ENCODE data around the gene CFAP210.

Gene CFAP210

GRCh38 chr2:169676357-169676756 is 17.8 kb downstream of the CFAP210 start:
- Histone ChIP-seq H2AFZ (no peak overlapping the region), H3K4me2 (ENCODE audit: low read length) (no peak overlapping the region), H3K36me3 (ENCODE audit: control insufficient read depth, insufficient read depth, low read length) (no peaks in the 10 kb centered on the region), H3K9ac (no peak overlapping the region), H3K4me3 (ENCODE audit: low read depth, low read length) (no peak overlapping the region), H3K4me1 (no peaks in the 10 kb centered on the region), H3K9me3 (ENCODE audit: control insufficient read depth, low read length) (no peaks in the 10 kb centered on the region), H3K27me3 (ENCODE audit: control insufficient read depth, insufficient read depth, low read length) (no peaks in the 10 kb centered on the region), H3K27ac (no peak overlapping the region), H3K79me2 (no peaks in the 10 kb centered on the region)
- TF ChIP-seq CTCF (IDR thresholded peaks at IDR 0.05): no peak

- no peaks in the 10 kb centered on the region for H3K79me2 ChIP-seq
- no peak overlapping the region for H3K4me3 ChIP-seq (ENCODE audit: low read depth, low read length)
- TF ChIP-seq CTCF (IDR thresholded peaks at IDR 0.05): no peak
Measured at GRCh38 chr2:169673921-169674320, 20.3 kb downstream of the CFAP210 start.

GRCh38 chr2:169673106-169673505 is 21.1 kb downstream of the CFAP210 start:
- Histone ChIP-seq H3K4me1 (no peaks in the 10 kb centered on the region), H3K27ac (no peak overlapping the region), H3K9me3 (ENCODE audit: control insufficient read depth, low read length) (no peaks in the 10 kb centered on the region), H3K27me3 (ENCODE audit: control insufficient read depth, insufficient read depth, low read length) (no peaks in the 10 kb centered on the region), H2AFZ (no peak overlapping the region), H3K79me2 (no peaks in the 10 kb centered on the region), H3K9ac (no peak overlapping the region), H3K4me2 (ENCODE audit: low read length) (no peak overlapping the region), H3K36me3 (ENCODE audit: control insufficient read depth, insufficient read depth, low read length) (no peaks in the 10 kb centered on the region), H3K4me3 (ENCODE audit: low read depth, low read length) (no peak overlapping the region)
- TF ChIP-seq CTCF (IDR thresholded peaks at IDR 0.05): no peak

More at GRCh38 chr2:169673921-169674320, 20.3 kb downstream of the CFAP210 start:
- Histone ChIP-seq H3K36me3 (ENCODE audit: control insufficient read depth, insufficient read depth, low read length) (no peaks in the 10 kb centered on the region), H3K9ac (no peak overlapping the region), H3K4me2 (ENCODE audit: low read length) (no peak overlapping the region), H2AFZ (no peak overlapping the region), H3K9me3 (ENCODE audit: control insufficient read depth, low read length) (no peaks in the 10 kb centered on the region), H3K27me3 (ENCODE audit: control insufficient read depth, insufficient read depth, low read length) (no peaks in the 10 kb centered on the region), H3K4me1 (no peaks in the 10 kb centered on the region), H3K27ac (no peak overlapping the region)

- Histone ChIP-seq H3K4me2 (ENCODE audit: low read length) (no peak overlapping the region), H2AFZ (no peak overlapping the region), H3K9me3 (ENCODE audit: control insufficient read depth, low read length) (no peaks in the 10 kb centered on the region), H3K27ac (no peak overlapping the region), H3K9ac (no peak overlapping the region), H3K36me3 (ENCODE audit: control insufficient read depth, insufficient read depth, low read length) (no peaks in the 10 kb centered on the region), H3K79me2 (no peaks in the 10 kb centered on the region), H3K4me1 (no peaks in the 10 kb centered on the region), H3K27me3 (ENCODE audit: control insufficient read depth, insufficient read depth, low read length) (no peaks in the 10 kb centered on the region), H3K4me3 (ENCODE audit: low read depth, low read length) (no peak overlapping the region)
- TF ChIP-seq CTCF (IDR thresholded peaks at IDR 0.05): no peak
Measured at GRCh38 chr2:169672406-169672805, 21.8 kb downstream of the CFAP210 start.

GRCh38 chr2:169670937-169671336 is 23.3 kb downstream of the CFAP210 start:
- Histone ChIP-seq H3K27me3 (ENCODE audit: control insufficient read depth, insufficient read depth, low read length) (no peaks in the 10 kb centered on the region), H3K9ac (no peak overlapping the region), H3K4me2 (ENCODE audit: low read length) (no peak overlapping the region), H3K4me1 (no peaks in the 10 kb centered on the region), H2AFZ (no peak overlapping the region), H3K9me3 (ENCODE audit: control insufficient read depth, low read length) (no peaks in the 10 kb centered on the region), H3K27ac (no peak overlapping the region), H3K79me2 (no peaks in the 10 kb centered on the region), H3K4me3 (ENCODE audit: low read depth, low read length) (no peak overlapping the region), H3K36me3 (ENCODE audit: control insufficient read depth, insufficient read depth, low read length) (no peaks in the 10 kb centered on the region)
- no peak for TF ChIP-seq CTCF (IDR thresholded peaks at IDR 0.05)
